Measurements from ENCODE around the gene SCARF2.
"Not testable (repeated sequence)": the region's sequence is repeated elsewhere in the genome, so short reads cannot be mapped to it uniquely, and the experiment has no call there.

The SCARF2 gene

GRCh38 chr22:20408891-20409290, 28.7 kb downstream of the SCARF2 start:
- DNase-seq: no peak

GRCh38 chr22:20407829-20408228, 29.8 kb downstream of the SCARF2 start:
- DNase-seq: no peak

- no peak for DNase-seq
Measured at GRCh38 chr22:20406686-20407408, 30.8 kb downstream of the SCARF2 start.

GRCh38 chr22:20405931-20406685, 31.5 kb downstream of the SCARF2 start:
- no peak for DNase-seq

- DNase-seq: no peak
Measured at GRCh38 chr22:20405291-20405930, 32.2 kb downstream of the SCARF2 start.

DNA sequence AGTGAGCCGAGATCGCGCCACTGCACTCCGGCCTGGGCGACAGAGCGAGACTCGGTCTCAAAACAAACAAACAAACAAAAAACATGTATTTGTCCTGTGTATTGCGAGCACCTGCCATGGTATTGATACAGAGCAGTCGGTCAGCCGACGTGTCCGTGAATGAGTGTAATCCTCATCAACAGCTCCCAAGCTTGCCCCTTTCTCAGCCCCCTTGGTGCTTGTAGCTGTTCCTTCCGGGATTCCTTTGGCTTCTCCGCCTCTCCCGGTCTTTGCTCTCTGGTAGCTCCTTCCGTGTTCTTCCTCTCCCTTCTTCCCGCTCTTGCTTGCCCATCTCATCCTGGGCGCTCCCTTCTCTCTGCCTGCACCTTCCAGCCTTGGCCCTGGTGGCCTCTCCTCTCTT, 32.7 kb downstream of the SCARF2 start:
- no peak for DNase-seq

DNA sequence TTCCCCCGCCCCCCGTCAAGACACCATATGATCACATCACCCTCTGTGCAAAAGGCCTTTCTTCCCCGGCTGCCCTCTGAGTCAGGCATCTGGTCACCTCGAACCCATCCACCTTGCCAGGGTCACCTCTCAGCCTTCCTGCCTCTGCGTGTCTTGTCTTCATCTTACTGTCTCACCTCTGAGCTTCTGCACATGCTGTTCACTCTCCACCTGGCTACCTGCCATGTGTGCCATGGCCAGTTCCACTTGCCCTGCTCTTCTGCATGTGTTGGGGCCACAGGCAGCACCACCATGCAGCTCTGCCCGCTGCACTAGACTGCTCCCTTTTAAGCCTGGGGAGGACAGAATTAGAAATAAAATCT, 33.9 kb downstream of the SCARF2 start:
- no peak for DNase-seq

GRCh38 chr22:20402960-20403778, 34.5 kb downstream of the SCARF2 start:
- DNase-seq: no peak

DNA sequence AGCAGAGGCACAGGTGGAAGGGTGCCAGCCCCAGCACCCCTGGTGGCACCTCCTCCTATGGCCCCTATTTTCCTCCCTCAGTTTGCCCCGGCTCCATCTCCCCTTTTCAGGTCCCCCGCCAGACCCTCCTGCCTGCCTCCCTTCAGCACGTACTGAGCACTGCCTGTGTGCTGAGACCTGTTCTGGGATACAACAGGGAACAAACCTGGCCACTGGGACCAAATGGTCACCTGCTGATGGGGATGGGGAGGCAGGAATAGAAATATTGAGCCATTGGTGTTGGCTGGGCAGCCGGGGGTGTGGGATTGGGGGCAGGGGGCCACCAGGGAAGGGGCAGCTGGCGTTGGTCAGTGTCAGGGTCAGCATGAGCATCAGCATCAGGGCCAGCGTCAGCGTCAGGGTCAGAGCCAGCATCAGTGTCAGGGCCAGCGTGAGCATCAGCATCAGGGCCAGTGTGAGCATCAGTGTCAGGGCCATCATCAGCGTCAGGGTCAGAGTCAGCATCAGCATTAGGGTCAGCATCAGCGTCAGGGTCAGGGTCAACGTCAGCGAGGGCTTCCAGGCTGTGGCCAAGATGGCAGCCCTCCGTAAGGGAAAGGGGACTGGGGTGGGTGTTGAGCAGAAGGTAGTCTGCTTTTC, 36.1 kb downstream of the SCARF2 start:
- no peak for DNase-seq

- DNase-seq: no peak
Measured at GRCh38 chr22:20400606-20401375, 36.8 kb downstream of the SCARF2 start.

- no peak for DNase-seq
Measured at GRCh38 chr22:20399866-20400605, 37.6 kb downstream of the SCARF2 start.

DNA sequence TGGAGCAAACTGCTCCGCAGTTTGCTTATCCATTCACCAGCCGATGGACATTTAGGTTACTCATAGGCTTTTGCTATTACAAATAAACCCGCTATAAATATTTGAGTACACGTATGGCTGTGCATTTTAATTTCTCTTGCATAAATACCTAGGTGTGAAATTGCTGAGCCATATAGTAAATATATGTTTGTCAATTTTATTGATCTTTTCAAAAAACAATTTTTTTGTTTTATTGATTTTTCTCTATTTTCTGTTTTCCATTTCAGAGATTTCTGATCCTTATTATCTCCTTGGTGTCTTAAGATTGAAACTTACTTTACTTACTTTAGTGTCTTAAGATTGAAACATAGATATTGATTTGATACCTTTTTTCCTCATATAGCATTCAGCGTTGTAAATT, 39.2 kb downstream of the SCARF2 start:
- DNase-seq: no peak

- DNase-seq: no peak
Measured at GRCh38 chr22:20397498-20397897, 40.1 kb downstream of the SCARF2 start.

DNA sequence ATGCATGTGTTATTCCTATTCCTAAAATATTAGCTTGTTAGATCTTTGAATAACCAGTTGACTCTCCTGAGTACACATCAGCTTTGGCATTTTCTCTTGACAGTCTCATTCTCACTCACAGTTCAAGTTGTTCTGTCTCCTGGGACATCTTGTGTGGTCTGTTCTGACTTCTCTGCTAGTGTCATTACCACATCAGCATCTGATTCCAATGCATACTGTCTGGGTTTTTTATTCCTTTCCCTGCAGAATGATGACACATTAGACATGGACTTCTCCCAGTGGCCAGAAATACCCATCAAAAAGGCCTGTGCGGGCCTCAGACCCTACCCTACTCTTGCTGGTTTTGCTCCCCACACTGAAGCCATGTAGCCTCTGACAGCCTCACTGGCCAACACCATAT, 41.0 kb downstream of the SCARF2 start:
- DNase-seq: no peak

DNA sequence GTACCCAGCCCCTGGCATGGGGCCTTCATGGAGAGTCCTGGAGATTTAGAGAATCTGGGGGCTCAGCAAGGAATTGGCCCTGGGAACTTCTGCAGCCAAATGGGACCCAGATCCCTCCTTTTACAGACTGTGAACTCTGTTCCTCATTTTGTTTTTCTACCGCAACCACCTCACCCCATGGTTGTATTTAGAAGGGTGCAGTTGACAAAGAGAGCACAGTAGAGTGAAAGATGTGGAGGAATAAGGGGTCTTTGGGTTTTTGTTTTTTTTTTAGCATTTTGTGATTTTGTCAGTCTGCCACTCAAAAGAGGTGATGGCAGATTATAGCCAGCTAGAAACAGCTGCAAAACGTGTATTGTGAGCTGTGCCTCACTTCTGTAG, 41.7 kb downstream of the SCARF2 start:
- DNase-seq: no peak

- no peak for DNase-seq
Measured at GRCh38 chr22:20395181-20395906, 42.3 kb downstream of the SCARF2 start.

GRCh38 chr22:20393705-20394476, 43.7 kb downstream of the SCARF2 start, which contains the start of gene ZNF74:
Gene ZNF74 (plus strand): TSS chr22:20394151. CDS start chr22:20394629, 478 bp downstream.
- peak; percentile 88 for DNase-seq

DNA sequence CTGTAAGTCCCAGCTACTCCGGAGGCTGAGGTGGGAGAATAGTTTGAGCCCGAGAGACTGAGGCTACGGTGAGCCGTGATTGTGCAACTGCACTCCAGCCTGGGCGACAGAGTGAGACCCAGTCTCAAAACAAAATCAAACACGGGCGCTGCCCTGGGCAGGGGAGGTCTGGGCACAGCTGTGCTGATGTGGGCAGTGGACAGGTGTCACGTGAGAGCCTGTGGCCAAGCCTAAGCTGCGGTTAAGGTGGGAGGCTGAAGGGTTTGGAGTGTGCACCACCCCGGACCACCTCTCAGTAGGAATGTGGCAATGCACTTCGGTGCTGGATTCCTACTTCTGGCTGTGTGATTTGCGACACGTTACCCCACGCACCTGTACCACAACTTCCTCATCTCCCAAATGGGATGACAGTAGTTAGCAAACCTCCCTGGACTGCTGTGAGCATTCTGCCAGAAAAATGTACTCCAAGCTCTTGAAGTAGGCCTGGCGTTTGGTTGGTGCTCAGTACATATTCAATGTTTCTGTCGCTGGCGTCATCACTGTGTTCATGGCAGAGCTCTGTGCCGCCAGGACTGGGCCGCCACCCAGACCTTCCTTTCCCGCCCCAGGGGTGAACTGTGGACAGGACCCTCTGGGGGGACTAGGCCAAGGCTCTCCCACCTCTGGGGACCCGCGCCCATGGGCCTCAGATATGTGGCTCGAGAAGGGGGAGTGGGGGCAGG, 44.5 kb downstream of the SCARF2 start:
- no peak for DNase-seq

DNA sequence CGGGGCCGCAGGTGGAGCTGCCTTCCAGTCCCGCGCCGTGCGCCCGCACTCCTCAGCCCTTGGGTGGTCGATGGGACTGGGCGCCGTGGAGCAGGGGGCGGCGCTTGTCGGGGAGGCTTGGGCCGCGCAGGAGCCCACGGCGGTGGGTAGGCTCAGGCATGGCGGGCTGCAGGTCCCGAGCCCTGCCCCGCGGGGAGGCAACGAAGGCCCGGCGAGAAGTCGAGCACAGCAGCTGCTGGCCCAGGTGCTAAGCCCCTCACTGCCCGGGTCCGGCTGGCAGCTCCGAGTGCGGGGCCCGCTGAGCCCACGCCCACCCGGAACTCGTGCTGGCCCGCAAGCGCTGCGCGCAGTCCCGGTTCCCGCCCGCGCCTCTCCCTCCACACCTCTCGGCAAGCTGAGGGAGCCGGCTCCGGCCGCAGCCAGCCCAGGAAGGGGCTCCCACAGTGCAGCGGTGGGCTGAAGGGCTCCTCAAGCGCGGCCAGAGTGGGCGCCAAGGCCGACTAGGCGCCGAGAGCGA, 45.2 kb downstream of the SCARF2 start:
- DNase-seq: not testable (repeated sequence)
